Activated CD4-positive, alpha-beta T cell treated with anti-CD3 and anti-CD28 coated beads, Interleukin-2, Interleukin-4, amounts not matched to agents 100 ng/mL and 50 ng/mL, durations not matched to agents 16 hours and 8 hours (primary cell): ENCODE data around the gene FCN2.

Experiments used
- DNase-seq: peaks from one replicate; pipeline ENCODE4 v3.0.0-alpha.2; 2020; ENCODE audit warnings: low spot score

Gene FCN2

GRCh38 chr9:134869554-134870300 is 10.9 kb upstream of the FCN2 start:
- DNase-seq = no peak

GRCh38 chr9:134870301-134870694 is 10.3 kb upstream of the FCN2 start:
- no peak for DNase-seq

GRCh38 chr9:134870746-134871662 is 9.6 kb upstream of the FCN2 start:
- no peak for DNase-seq

- DNase-seq = no peak
Observed at GRCh38 chr9:134871697-134872340, 8.8 kb upstream of the FCN2 start.

- no peak for DNase-seq
Observed at GRCh38 chr9:134872482-134873231, 8.0 kb upstream of the FCN2 start.

GRCh38 chr9:134875371-134875770 is 5.2 kb upstream of the FCN2 start:
- DNase-seq = no peak

- DNase-seq = no peak
Observed at GRCh38 chr9:134877541-134877940, 3.1 kb upstream of the FCN2 start.

- DNase-seq = no peak
Observed at GRCh38 chr9:134879664-134880483, 736 bp upstream of the FCN2 start.

- no peak for DNase-seq
Observed at GRCh38 chr9:134881313-134881670, 682 bp downstream of the FCN2 start.

GRCh38 chr9:134882204-134882785 is 1.7 kb downstream of the FCN2 start:
- DNase-seq = no peak

- no peak for DNase-seq
Observed at GRCh38 chr9:134883040-134883782, 2.6 kb downstream of the FCN2 start.

GRCh38 chr9:134884492-134884891 is 3.9 kb downstream of the FCN2 start:
- no peak for DNase-seq

- DNase-seq = no peak
Observed at GRCh38 chr9:134885001-134885678, 4.5 kb downstream of the FCN2 start.

- DNase-seq = no peak
Observed at GRCh38 chr9:134885679-134886412, 5.2 kb downstream of the FCN2 start.

GRCh38 chr9:134886413-134886913 is 5.9 kb downstream of the FCN2 start:
- no peak for DNase-seq

GRCh38 chr9:134887219-134887618 is 6.6 kb downstream of the FCN2 start:
- DNase-seq = no peak

GRCh38 chr9:134887686-134888602 is 7.3 kb downstream of the FCN2 start:
- DNase-seq = no peak
